GM12873 (cell line): ENCODE results near the gene SFMBT1.

ENCODE experiments used
- TF ChIP-seq, protein P1 (sequence below): IDR thresholded peaks from 2 replicates; pipeline ENCODE4 v1.5.1; 2012; ENCODE audit warnings: low read depth, mild to moderate bottlenecking, moderate library complexity, low read length, control low read depth; ENCODE audit not compliant: insufficient read depth; ENCODE audit errors: missing control alignments

Gene SFMBT1

DNA sequence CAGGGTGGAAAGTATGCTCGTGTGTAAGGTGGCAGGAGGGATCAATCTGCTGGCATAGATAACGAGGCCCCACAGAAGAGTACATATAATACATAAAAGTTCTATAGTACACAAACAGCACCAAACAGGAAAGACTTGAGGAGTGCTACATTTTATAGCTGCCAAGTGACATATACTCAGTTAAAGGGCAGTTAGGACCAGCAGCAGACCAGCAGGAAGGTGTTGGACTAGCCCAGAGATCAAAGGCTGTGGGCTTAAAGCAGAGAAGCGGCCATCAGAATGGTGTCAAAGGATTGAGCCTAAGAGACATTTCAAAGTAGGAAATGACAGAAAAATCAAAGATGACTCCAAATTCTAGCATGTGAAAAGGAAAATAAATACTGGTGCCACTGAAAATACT is 34.5 kb downstream of the SFMBT1 start:
- TF ChIP-seq, protein P1, sequence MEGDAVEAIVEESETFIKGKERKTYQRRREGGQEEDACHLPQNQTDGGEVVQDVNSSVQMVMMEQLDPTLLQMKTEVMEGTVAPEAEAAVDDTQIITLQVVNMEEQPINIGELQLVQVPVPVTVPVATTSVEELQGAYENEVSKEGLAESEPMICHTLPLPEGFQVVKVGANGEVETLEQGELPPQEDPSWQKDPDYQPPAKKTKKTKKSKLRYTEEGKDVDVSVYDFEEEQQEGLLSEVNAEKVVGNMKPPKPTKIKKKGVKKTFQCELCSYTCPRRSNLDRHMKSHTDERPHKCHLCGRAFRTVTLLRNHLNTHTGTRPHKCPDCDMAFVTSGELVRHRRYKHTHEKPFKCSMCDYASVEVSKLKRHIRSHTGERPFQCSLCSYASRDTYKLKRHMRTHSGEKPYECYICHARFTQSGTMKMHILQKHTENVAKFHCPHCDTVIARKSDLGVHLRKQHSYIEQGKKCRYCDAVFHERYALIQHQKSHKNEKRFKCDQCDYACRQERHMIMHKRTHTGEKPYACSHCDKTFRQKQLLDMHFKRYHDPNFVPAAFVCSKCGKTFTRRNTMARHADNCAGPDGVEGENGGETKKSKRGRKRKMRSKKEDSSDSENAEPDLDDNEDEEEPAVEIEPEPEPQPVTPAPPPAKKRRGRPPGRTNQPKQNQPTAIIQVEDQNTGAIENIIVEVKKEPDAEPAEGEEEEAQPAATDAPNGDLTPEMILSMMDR = no peak

DNA sequence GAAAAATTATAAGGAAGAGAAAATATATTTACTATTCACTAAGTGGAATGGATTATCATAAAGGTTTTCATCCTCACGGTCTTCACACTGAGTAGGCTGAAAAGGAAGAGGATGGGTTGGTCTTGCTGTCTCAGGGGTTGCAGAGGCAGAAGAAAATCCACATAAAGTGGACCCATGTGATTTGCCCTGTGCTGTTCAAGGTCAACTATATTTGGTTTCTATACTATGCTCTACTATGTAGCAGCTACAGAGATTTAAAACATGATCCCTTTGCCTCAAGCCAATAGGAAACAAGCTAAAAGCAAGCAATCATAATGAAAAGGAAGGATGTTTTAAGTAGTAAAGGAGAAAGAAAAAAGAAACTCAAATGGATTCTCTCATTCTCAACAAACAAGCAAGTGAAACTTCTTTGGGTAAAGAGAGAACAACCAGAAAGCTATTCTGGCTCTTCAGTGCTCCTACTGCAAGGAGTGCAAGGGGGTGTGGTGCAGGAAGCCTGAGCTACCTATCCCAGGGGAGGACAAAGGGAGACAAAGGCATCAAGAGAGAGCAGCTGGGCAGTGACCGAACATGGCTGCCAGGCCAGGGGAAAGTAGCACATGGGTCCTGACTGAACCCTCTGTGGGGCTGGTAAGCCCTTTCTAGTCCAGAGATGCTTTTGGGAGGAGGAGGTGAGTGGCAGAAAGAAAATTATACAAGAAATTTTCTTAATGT is 35.9 kb downstream of the SFMBT1 start:
- TF ChIP-seq, protein P1 = no peak

DNA sequence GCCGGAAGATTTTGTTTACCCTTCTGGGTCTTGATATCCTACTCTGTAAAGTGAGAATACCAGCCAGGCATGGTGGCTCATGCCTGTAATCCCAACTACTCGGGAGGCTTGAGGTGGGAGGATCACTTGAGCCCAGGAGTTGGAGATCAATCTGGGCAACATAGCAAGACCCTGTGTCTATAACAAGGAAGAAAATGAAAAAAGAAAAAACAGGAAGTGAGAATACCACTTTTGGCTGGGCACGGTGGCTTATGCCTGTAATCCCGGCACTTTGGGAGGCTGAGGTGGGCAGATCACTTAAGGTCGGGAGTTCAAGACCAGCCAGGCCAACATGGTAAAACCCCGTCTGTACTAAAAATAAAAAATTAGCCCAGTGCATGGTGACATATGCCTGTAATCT is 36.9 kb downstream of the SFMBT1 start:
- TF ChIP-seq, protein P1 = no peak

DNA sequence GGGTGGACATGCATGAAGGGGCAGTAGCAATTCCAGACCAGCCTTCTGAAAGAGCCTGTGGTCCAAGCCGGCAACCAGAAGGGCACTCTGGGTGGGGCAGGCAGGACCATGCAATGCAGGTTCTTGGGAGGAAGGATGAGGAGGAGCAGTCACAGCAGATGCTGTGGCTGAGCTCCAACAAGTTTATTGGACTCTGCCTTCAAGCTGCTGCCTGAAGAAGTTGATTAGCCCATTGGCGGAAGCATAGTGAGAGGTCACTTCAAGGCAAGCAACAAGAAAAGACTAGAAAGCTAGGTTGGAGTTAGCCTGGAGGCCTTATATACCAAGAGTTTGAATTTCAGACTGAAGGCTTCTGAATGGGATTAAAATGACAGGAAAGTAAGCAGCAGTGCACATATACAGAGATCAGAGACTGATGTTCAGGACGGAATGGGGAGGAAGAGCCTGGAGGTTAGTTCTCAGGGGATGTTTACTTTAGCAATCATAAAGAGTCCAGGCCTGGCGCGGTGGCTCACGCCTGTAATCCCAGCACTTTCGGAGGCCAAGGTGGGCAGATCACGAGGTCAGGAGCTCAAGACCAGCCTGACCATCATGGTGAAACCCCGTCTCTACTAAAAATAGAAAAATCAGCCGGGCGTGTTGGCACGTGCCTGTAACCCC is 39.9 kb downstream of the SFMBT1 start:
- TF ChIP-seq, protein P1 = no peak

DNA sequence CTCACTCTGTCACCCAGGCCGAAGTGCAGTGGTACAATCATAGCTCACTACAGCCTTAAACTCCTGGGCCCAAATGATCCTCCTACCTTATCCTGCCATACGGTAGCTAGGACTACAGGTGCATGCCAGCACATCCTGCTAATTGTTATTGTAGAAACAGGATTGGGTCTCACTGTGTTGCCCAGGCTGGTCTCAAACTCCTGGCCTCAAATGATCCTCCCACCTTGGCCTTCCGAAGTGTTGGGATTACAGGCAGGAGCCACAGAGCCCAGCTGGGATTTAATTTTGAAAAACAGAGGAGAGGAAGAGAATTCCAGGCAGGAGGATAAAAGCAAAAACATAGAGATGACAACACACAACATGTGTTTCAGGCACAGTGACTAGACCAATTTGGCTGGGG is 40.5 kb downstream of the SFMBT1 start:
- TF ChIP-seq, protein P1 = no peak

DNA sequence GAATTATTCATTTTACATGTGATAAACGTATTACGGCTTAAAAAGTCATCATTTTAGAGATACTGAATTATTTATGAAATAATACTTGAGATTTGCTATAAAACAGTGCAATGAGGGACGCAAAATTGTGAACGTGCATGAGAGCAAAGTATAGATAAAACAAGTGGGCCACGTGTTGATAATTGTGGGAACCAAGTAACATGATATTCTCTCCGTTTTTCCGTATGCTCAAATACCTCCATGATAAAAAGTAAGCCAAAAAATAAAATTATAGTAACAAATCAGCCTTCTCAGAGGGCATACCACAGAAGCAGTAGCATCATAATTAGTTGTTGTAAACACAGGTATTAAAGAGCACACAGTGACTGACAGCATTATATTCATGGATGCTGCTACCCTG is 42.6 kb downstream of the SFMBT1 start:
- TF ChIP-seq, protein P1 = no peak

DNA sequence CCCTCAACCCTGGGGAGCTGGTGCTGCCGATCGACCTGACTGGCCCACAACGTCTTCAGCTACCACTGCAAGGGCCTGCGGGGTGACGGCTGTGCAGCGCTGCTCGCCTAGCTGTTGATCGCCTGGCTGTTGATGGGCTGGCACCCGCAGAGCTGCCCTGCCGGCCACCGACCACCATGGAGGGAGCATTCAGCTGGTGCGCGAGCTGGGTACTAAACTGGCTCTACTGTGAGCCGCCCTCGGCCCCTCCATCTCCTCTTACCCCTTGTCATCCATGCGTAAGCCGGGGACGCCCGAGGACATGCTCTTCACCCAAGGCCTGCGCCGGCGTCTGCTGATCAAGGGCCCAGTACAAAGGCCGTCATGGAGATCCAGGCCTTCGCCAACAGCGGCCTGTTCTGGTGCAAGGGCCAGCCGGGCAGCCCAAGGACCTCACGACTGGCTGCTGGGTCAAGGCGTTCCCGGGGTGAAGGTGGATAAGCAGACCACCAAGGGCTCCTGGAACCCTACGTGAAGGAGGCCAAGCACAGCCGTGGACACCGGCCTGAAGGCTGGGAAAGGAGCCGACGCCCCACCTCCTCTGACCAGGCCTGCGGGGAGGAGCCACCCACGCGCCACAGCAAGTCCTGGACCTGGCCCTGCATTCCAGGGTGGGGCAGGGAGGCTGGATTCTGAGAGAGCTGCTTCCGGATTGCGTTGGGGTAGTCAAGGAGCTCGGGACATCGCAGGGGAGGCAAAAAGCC is 46.9 kb downstream of the SFMBT1 start:
- TF ChIP-seq, protein P1 = no peak
